GM19035 (cell line): Measurements from ENCODE around the gene CCDC124.
"Not testable (repeated sequence)": the region's sequence is repeated elsewhere in the genome, so short reads cannot be mapped to it uniquely, and the experiment has no call there.

Experiments
- ATAC-seq: cut with Tn5 transposase; IDR thresholded peaks from one replicate; pipeline ENCODE4 v1.9.1; 2021; ENCODE audit not compliant: unreplicated experiment

The CCDC124 gene, protein sequence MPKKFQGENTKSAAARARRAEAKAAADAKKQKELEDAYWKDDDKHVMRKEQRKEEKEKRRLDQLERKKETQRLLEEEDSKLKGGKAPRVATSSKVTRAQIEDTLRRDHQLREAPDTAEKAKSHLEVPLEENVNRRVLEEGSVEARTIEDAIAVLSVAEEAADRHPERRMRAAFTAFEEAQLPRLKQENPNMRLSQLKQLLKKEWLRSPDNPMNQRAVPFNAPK

DNA sequence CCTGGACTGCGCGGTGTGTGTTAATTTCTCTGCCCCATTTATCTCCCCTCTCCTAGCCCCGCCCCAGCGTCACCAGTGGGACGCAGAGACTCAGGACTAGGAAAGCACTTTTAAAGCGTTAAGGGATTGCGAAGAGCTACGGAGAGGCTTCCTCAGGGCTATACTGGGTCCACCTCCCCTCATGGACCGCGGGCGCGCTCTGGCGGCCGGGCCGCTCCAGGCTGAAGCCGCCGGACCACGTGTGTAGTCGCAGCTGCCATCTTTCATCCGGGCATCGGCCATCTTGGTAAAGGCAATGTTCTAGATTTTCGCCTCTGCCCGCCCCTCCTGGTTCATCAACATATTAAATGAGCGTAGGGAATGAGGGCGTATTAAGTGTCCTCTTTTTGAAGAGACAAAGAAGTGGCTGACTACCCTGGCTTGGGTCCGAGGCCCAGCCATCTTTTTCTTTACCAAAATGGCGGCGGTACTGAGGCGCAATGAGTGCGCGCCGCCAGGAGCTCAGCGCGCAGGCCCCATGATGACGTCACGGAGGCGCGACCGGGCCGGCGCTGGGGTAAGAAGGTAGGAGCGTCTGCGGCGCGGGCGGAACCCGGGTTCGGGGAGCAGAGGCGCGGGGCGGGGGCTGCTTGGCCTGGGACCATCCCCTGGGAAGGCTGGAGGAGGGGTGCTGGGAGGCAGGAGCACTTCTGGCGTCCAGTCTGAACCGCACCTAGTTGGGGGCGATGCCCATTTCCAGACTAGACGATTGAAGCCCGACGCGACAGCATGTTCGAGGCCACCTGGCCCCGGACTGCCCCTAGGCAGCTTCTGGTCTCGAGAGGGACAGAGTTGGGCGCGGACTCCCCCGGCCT is at the start of gene CCDC124:
TSS of gene CCDC124 (plus strand) at position 531 of the 854 bp plus-strand sequence. CDS start 3,406 bp downstream, outside the sequence.
- peak; percentile 83 for ATAC-seq

DNA sequence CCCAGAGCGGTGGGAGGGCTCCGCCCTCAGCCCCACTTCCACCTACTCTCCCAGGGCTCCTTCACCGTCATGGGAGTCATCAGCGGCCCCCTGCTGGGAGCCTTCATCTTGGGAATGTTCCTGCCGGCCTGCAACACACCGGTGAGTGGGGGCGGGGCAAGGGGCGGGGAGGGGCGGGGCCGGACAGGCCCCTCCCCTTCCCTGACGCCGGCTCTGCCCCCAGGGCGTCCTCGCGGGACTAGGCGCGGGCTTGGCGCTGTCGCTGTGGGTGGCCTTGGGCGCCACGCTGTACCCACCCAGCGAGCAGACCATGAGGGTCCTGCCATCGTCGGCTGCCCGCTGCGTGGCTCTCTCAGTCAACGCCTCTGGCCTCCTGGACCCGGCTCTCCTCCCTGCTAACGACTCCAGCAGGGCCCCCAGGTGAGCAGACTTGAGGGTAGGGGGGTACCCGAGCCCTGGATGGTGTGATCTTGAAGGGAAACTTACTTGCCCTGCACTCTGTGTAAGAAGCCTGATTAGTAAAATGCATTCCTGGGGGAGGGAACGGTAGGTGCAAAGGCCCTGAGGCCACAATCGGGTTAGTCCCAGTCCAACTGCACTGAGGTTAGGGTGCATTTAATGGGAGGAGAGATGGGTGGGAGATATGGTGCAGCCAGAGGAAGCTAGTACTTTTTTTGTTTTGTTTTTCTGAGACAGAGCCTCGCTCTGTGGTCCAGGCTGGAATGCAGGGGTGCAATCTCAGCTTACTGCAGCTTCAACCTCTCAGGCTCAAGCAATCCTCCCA is 49.0 kb upstream of the CCDC124 start:
- ATAC-seq = no peak

DNA sequence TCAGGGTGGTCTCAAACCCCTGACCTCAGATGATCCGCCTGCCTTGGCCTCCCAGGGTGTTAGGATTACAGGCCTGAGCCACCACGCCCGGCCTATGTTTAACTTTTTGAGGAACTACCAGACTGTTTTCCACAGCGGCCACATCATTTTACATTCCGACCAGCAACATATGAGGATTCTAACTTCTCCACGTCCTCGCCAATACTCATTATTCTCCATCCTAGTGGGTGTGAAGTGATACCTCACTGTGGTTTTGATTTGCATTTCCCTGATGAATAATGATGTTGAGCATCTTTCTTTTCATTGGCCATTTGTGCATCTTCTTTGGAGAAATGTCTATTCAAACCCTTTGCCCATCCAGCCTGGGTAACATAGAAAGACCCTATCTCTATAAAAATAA is 46.3 kb upstream of the CCDC124 start:
- ATAC-seq = no peak

DNA sequence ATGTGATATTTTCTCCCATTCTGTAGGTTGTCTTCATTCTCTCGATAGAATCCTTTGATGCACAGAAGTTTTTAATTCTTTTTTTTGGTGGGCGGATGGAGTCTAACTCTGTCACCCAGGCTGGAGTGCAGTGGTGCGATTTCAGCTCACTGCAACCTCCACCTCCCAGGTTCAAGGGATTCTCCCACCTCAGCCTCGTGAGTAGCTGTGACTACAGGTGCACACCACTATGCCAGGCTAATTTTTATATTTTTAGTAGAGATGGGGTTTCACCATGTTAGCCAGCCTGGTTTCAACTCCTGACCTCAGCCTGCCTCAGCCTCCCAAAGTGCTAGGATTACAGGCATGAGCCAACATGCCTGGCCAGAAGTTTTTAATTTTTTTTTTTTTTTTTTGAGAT is 45.6 kb upstream of the CCDC124 start:
- ATAC-seq = not testable (repeated sequence)

DNA sequence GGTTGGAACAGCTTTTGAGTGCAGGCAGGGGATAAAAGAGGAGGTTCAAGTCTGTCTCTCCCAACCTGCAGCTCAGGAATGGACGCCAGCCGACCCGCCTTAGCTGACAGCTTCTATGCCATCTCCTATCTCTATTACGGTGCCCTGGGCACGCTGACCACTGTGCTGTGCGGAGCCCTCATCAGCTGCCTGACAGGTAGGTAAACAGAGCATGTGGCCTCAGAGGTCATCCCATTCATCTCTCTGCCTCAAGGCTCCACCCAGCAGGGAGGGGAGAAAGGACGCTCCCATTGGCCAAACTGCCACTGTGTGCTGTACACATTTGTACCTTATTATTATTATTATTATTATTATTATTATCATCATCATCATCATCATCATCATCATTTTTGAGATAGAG is 44.6 kb upstream of the CCDC124 start:
- ATAC-seq = no peak

DNA sequence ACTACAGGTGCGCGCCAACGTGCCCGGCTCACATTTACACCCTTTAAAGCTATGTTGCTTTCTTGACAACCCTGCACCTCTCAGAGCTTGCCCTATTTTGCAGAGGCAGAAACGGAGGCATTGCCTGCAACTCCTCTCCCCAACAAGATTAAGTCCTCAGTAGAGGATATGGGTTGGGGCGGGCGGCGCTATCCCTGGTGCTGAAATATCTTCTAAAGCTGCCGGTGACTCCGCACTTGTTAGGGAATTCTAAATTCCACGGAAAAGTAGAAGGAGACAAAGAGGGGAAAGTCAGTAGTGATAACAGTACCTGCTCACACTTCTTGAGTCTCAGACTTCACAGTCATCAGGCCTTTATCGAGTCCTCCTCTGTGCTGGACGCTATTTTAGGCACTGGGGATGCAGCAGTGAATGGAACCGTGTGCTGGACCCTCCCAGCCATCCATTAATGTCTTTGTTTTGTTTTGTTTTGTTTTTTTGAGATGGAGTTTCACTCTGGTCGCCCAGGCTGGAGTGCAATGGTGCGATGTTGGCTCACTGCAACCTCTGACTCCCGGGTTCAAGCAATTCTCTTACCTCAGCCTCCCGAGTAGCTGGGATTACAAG is 43.1 kb upstream of the CCDC124 start:
- no peak for ATAC-seq

DNA sequence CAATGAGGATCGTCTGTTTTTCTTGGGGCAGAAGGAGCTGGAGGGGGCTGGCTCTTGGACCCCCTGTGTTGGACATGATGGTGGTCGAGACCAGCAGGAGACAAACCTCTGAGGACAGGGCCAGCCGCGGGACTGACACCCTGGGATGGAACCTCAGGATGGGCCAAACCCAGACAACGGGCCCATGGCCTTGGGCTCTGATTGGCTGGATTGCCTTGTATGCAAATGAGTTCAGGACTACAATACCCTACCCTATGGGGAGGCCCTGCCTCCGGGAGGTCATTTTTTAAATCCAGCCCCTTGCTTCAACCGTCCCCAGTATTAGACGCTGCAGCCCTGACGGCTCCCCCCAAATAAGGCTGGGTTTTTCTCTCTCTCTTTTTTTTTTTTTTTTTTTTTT is 39.0 kb upstream of the CCDC124 start:
- no peak for ATAC-seq

DNA sequence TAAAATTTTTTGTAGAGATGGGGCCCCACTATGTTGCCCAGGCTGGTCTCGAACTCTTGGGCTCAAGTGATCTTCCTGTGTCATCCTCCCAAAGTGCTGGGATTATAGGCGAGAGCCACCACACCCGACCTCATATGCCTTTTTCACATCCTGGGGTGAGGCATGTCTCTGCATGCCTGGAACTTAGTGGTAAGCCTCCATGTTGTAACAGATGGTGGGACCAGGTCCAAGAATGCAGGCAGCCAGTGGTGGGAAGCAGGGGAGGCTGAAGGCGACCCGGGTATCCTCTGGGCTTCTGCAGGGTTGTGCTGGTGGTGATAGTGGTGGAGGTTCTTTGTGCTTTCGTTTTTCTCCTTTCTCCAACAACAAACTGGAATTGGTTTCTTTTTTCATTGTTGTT is 30.1 kb upstream of the CCDC124 start:
- no peak for ATAC-seq

DNA sequence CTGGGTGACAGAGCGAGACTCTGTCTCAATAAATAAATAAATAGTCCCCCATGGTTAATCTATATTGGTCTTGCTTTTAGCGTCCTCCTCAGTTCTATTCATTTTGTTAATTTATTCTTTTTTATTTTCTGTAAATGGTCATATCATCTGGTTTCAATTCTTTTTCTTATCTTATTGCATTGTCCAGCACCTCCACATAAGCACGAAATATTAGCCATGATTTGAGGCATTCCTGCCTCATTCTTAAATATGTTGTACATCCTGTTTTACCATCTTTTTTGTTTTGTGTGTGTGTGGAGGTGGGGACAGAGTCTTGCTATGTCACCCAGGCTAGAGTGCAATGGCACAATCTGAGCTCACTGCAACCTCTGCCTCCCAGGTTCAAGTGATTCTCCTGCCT is 24.6 kb upstream of the CCDC124 start:
- ATAC-seq = no peak

DNA sequence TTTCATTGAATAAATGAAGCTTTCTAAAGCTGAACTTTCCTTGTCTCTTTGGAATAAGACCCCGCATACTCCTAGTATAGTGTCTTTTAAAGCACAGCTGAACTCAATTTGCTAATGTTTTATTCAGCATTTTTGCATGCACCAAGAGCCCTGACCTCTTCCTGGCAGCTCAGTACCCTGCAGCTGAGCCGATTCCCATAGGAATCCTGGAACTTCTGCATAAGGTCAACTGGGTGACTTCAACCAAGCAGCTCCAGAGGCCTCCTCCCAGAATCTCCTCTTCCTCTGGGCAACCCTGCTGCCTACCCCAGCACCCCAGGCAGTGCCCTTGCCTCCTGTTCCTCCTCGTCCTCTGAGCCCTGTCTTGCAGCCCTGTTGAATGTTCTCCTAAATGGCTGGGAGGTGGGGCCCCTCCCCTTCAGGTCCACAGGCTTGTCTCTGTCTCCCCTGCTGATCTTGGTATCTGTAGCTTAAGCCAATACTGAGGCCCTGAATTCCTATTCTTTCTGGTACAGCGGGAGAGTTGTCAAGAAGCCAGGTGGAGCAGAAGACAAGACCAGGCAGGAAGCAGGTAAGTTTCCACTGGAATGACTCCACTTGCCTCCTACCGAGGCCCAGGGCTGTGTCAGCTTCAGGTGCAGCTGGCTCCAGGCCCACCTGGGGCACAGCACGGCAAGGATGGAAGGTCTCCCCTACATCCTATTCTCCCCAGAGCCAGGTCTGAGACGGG is 23.6 kb upstream of the CCDC124 start:
- ATAC-seq = no peak

DNA sequence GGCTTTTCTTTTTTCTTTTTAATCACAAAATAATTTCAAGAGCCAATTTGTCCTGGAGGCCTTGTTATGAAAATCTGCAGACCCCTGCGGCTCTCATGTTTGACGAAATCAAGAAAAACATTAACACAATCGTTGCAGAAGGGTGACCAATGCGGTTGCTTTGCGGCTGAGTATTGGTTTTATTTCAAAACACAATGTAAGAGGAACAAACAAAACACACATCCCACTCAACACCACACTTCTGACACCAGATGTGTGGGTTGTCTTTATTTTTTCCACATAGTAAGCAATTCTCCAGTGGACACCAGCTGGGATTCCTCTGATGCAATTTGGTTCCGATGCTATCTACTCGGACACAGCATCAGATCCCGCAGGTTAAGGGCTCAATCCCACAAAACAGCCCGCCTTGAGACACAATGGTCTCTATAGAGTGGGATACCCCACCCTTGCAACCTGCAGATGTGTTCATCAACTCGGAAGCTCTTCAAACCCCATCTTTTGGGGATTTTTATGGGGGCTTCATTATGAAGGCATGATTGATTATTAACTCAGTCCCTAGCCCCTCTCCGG is 21.9 kb upstream of the CCDC124 start:
- ATAC-seq = no peak

DNA sequence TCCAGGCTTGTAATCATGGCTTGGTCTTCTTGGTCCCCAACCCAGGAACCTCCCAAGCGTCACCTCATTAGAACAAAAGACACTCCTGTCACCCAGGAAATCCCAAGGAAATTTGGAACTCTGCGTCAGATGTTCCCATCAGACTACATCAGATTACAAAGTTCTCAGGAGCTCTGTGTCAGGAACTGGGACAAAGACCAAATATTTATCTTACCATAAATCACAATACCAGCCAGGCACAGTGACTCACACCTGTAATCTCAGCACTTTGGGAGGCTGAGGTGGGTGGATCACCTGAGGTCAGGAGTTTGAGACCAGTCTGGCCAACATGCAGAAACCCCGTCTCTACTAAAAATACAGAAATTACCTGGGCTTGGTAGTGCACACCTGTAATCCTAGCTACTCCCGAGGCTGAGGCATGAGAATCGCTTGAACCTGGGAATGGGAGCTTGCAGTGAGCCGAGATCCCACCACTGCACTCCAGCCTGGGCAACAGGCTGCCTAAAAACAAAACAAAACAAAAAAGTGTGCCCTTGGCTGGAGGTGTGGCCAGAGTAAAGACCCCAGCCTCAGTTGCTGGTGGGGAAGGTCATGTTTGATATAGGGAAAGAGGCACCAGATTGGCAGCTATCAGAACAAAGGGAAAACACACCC is 16.7 kb upstream of the CCDC124 start:
- ATAC-seq = no peak

DNA sequence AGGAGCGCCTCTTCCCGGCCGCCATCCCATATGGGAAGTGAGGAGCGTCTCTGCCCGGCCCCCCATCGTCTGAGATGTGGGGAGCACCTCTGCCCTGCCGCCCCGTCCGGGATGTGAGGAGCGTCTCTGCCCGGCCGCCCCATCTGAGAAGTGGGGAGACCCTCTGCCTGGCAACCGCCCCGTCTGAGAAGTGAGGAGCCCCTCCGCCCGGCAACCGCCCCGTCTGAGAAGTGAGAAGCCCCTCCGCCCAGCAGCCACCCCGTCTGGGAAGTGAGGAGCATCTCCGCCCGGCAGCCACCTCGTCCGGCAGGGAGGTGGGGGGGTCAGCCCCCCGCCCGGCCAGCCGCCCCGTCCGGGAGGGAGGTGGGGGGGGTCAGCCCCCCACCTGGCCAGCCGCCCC is 14.7 kb upstream of the CCDC124 start:
- ATAC-seq = not testable (repeated sequence)

DNA sequence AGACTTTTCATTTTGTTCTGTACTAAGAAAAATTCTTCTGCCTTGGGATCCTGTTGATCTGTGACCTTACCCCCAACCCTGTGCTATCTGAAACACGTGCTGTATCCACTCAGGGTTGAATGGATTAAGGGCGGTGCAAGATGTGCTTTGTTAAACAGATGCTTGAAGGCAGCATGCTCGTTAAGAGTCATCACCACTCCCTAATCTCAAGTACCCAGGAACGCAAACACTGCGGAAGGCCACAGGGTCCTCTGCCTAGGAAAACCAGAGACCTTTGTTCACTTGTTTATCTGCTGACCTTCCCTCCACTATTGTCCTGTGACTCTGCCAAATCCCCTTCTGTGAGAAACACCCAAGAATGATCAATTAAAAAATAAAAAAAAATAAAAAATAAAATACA is 13.7 kb upstream of the CCDC124 start:
- not testable (repeated sequence) for ATAC-seq

DNA sequence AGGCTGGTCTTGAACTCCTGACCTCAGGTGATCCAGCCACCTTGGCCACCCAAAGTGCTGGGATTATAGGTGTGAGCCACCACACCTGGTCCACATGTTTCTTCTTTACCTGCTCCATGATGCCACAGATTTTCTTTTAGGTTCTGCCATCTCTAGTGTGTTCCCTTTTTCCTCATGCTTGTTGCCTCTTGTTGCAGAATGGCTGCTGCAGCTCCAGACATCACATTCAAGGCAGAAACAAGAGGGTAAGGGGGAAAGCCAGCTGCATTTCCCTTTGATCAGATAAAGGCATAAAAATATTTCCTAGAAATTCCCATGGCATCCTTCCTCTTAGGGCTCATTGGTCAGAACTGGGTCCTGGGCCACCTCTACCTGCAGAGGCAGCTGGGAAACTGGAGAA is 12.3 kb upstream of the CCDC124 start:
- ATAC-seq = no peak

DNA sequence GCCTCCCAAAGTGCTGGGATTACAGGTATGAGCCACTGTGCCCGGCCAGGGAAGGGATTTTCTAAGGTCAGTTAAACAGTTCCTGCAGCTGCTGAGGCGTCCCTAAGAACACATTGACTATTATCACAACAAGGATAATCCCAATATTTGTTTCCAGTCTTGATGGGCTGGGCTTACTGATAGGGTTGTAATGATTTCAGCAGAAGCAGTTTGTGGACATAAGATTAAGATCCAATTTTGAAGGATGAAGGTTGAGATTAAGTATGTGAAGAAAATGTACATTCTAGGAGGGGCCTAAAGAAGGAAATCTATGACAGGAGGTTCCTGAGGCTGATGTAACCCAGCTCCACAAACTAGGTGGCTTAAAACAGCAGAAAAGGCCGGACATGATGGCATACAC is 10.7 kb upstream of the CCDC124 start:
- ATAC-seq = no peak

DNA sequence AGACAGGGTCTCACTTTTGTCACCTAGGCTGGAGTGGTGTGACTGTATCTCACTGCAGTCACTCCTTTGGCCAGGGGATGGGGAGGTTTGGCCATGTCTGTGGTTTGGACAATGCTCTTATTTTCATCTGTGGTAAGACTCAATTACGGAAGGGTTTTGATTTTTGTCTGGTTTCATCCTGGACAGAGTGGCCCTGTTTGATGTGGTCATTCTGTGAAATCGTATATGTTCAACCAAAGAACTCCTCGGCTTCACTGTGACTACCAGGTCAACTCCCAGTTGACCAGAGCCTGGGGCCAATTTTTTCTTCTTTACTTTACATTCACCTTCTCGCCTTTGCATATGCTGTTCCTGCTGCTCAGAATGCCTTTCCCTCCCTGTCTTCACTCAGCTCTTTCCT is 6.8 kb upstream of the CCDC124 start:
- no peak for ATAC-seq

DNA sequence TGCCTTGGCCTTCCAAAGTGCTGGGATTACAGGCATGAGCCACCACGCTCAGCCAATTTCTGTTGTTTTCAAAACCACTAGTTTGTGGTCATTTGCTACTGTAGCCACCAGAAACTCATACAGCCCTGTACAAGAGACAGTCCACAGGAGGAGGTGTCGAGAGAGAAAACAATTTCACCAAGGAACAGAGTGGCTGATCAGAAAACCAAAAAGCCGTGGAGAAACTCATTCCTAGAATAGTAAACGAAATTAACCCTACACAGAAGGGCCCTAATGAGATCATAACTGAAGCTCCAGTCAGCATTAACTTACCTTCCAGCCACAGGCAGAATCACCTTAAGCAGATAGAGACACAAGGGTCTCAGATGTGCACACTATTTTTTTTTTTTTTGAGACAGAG is 3.8 kb upstream of the CCDC124 start:
- ATAC-seq = no peak

DNA sequence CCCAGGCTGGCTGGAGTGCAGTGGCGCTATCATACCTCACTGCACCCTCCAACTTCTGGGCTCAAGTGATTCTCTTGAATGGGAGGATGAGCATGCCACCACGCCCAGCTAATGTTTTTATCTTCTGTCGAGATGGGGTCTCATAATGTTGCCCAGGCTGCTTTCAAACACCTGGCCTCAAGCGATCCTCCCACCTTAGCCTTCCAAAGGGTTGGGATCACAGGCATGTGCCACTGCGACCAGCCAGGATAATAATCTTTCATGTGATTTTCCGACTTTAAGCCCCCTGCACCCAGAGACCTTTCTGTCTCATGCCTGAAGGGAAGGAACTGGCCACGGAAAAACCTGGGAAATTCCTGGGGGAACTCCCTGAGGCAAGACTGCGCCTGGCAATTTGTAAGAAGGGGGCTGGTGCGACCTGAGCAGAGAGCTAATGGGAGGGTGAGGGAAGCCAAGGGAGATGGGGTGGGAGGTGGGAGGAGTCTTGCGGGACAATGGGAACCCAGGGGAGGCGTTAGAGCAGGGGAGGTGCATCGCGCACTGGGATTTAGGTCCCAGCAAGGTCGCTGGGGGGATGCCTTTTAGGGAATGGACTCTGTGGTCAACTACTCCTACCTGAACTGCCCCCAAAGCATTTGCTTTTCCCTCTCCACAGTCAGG is 1.2 kb upstream of the CCDC124 start:
- ATAC-seq = no peak
